Measurements from ENCODE around the gene SLC9B2.

Gene SLC9B2, protein sequence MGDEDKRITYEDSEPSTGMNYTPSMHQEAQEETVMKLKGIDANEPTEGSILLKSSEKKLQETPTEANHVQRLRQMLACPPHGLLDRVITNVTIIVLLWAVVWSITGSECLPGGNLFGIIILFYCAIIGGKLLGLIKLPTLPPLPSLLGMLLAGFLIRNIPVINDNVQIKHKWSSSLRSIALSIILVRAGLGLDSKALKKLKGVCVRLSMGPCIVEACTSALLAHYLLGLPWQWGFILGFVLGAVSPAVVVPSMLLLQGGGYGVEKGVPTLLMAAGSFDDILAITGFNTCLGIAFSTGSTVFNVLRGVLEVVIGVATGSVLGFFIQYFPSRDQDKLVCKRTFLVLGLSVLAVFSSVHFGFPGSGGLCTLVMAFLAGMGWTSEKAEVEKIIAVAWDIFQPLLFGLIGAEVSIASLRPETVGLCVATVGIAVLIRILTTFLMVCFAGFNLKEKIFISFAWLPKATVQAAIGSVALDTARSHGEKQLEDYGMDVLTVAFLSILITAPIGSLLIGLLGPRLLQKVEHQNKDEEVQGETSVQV

DNA sequence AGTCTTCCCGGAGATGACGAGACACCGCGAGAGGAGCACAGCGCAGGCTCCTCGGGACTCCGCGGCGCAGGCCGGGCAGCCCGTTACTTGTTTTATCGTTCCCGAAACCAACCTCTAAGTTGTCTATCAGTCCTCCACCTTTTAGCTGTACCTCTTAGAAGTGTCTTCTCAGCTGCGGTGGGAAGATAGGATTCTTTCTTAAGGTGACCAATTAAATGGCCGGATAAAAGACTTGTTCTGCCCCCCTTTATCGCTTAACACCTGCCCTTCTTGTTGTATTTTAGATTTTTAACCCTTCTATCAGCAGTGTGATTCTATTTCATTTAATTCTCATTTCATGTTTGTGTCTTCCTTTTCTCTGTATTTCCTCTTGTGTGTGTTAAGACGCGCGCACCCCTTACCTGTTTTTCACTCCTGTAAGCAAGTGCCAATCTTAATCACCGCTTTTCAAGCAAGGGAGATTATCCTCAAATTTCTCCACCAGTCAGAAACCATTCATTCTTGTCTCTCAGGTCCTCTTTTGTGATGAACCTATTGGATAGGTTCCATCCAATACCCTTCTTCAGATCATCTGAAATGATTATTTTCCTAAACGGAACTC lies at the start of gene SLC9B2:
TSS of gene SLC9B2 (minus strand) at position 15 of the 601 bp plus-strand sequence. CDS start 9,211 bp downstream, outside the sequence.
- no peak for DNase-seq

DNA sequence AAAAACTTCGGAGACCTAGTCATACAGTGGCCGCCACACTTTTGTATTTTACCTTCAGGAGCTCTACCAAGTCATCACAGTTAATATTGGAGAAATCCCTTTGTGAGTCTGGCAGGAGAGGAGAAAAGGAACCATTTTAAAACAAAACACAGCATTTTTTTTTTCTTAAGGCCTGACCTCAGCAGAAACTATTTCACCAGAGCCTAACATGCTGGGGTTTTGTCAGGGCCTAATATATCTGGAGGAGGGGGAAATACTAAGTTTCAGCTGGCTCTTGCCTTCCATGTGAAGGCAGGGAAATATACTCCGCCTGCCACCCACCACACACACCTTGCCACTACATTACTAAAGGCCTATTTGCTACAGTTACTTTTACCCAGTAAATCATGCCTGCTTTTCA lies 49.6 kb upstream of the SLC9B2 start:
- no peak for DNase-seq

DNA sequence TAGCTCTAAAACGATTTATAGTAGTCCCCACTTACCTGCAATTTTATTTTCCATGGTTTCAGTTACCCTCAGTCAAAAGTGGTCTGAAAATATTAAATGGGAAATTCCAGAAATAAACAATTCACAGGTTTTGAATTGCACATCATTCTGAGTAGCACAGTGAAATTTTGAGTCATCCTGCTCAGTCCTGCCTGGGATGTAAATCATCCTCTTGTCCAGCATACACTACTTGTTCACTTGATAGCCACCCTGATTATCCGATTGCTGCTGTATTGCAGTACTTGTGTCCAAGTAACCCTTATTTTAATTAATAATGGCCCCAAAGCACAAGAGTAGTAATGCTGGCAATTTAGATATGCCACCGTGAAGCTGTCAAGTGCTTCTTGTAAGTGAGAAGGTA lies 46.6 kb upstream of the SLC9B2 start:
- no peak for DNase-seq

DNA sequence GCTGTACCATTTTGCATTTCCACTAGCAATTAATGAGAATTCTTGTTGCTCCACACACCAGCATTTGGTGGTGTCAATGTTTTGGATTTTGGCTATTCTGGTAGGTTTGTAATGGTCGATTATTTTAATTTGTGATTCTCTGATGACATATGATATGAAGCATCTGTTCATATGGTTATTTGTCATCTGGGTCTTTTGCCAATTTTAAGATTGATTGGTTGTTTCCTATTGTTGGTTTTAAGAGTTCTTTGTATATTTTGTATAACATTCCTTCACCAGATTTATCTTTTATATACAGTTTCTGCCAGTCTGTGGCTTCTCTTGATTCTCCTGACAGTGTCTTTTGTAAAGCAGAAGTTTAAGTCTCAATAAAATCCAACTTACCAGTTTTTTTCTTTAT lies 41.6 kb upstream of the SLC9B2 start:
- no peak for DNase-seq

DNA sequence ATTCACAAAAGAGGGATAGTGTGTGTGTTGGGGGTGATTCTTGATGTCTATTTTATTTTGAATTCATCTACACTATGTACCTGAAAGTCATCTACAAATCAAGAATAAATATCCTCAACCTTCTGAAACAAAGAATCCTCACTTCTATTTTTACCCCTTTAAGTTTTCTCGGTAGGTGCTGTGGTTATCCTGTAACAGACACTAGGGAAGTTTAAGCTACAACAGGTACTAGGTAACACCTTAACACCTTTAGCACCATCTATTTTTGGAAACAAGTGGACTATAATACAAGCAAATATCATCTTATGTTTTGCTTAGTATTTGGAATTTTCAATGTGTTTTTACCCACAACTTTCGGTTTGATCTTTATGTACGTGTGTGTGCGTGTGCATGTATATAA lies 35.0 kb upstream of the SLC9B2 start:
- DNase-seq: no peak

DNA sequence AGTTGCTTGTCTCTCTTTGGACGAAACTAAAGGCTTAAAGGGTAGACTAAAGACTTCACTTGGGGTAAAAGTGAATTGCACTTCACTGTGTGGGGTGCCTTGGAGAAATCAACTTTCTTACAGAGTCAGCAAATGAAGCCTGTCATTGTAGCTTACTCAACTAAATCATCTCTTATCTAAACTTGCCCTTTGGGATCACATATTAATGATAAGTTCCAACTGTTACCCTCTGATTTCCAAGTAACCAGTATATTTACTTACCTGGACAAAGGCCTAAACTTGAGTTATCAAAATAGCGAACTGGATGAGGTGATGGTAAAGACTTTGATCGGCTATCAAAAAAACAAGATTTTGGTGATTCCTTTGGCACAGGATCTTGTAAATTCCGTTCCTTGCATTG lies 32.0 kb upstream of the SLC9B2 start:
- no peak for DNase-seq

DNA sequence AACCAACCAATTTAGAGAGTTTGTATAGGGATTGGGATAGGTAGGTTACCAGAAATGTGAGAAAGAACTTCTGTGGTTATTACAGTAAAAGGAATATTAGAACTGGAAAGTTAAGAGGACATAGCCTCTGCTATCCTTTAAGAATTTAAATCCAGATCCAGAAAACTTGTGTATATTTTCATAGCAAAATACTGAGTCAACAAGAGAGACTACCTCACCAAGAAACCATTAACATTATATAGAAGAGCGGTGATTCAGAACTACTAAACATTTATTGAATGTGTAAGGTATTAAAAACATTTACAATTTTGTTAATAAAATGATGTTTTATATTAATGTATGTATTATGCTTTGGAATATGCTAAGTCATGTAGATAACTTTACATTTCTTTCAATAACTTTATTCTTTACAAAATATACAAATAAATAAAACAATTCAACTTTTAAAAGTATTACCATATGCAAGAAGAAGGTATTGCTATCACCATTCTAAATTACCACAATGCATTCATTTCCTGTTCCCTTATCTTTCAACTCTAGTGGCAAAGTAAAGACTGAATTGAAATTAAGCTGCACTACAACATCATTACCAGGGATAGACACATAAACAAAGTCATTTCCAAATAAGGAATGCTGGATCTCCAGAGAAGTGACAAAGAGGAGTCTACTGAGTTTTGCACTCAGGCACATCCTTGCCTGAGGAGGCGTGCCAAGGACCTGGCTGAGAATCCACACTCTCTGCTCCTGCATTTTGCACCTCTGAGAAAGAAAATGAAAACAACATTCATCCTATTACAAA lies 29.2 kb upstream of the SLC9B2 start:
- no peak for DNase-seq

DNA sequence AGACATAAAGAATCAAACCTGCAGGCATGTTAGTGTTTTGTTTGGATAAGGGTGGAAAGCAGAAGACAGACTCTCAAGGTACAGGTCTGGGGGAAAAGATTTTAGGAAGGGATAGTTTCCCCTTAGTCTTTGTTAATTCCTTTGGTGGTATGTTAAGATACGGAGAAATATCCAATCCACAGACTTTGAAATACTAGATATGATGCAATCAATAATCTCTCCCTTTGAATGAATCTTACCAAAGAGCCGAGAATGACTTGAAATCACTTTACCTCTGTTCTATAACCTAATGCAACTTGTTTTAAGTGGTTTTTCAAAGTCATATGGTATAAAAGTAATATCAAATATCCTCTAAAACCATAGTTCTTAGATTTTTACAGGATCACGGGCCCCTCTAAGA lies 28.3 kb upstream of the SLC9B2 start:
- DNase-seq: no peak

DNA sequence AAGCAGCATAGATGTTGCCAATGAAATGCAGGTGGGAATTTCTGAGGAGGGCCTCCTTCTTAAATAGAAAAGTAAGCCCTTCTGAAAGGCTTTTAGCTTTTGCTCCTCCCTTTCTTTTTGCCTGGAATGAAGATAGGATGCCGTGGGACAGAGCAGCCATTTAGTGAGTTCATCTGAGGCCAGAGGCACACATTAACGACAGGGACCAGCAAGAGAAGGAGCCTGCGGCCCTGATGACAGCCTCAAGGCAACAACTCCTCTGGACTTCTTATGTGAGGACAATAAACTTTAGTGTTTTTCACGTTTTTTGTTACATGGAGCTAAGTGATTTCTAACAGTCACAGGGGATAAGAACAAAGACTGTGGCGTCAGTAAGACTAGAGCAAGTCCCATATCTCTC lies 24.1 kb upstream of the SLC9B2 start:
- no peak for DNase-seq

DNA sequence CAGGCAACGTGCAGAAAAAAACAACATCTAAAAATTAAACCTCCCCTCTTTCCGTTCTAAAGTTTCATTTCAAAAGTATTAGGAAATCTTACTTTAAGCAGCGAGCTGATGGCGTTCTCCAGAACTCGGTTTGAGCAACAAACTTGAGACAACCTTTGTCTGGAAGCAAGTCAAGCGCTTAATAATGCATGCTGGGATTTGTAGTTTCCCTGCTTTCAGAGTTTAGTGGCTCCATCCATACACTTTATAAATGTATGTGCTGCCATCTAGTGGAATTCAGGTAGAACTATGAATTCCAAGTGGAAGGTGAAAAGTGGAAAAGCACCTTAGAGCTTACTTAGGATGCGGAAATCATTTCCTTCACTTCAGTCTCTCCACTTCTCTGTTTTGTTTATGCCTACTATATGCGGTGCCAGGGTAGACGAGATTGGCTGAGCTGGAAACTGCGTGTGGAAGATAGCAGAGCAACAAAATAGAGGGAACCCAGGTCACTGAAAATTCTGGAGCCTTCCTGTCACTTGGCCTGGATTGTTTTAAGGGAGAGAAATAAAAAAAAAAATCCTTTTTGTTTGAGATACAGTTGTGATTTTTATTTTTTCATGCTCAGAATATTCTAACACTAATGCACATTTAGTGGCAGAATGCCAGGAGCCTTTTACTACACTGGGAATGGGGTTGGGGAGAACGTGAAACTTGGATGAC lies 23.3 kb upstream of the SLC9B2 start, which contains the start of gene BDH2:
TSS of gene BDH2 (minus strand) at position 144 of the 702 bp plus-strand sequence. CDS start 3,580 bp downstream, outside the sequence.
- peak; percentile 90 for DNase-seq

DNA sequence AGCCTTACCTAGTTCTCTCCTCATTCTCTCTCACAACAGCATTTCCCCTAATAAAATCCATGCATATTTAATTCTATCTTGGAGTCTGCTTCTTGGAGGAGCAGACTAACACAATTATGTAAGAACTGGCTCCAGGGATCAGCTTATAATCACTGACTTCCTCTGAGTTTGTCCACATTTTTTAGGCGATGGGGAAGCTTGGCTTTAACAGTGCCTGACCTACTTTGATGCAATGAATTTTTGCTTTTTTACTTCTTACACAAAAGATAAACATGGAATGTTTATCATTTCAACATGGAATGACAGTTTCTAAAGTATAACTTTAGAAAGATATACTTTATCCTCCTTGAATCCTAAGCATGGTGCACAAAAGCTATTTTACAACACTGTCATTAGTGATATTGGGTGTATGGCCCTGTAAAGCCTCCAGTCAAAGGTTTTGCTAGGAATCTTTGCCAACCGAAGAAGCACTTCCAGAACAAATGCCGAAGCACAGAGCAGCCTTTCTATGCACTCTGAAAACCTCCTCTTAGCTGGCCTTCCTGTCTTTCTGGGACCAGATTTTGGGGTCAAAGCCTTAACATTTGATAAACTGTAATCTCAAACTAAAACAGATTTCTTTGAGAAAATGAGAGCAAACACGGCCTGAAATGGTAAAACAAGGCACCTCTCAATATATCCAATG lies 22.3 kb upstream of the SLC9B2 start:
- no peak for DNase-seq

DNA sequence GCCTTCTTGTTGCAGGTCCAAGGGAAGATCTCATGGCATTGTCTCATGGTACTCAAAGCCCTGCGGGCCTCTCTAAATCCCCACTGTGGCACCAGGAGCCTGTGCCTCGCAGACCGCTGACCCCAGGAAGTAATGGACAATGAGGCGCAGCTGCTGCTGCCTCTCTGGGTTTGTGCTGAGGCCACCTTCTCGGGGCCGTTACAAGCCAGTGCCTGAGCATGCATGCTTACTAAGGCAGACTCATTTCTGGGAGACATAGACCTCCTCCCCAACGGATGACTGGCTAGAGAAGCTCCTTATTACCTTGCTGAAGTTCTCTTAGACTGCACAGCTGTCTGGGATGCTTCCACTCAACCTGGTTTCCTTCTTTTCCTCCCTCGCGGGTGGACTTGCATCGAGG lies 21.8 kb upstream of the SLC9B2 start:
- no peak for DNase-seq

DNA sequence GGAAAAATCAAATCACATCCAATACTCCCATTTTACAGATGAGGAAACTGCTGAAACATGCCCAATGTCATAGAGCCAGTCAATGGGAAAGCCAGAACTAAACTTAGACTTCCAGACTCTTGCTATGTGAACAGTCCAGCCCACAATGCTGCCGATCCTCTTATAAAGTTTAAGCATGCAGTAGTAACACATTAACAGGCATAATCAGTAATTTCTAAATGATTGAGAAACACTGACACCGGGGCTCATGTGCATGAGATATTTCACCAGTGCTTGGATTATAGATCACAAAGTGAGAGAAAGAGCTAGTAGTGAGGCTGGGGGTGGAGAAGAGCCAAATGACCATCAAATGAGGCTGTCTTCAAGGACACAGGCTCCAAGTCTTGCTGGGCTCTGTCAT lies 20.6 kb upstream of the SLC9B2 start:
- DNase-seq: no peak

DNA sequence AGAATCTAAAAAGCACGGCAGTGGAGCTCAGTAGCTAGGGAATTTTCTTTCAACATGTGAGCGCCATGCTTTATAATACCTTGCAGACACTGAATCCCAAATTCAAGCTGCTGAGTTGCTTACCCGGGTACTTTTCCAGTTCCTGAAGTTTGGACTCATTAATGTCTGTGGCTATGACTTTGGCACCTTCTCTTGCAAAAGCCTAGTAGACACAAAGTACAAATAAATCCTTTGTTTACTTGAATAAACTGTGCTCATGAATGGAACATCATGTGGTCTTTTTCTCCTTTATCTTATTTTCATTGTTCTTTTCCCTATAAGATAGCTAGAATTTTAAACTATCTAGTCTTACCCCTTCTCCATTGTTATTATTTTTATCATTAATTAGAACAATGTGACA lies 18.5 kb upstream of the SLC9B2 start:
- DNase-seq: no peak

DNA sequence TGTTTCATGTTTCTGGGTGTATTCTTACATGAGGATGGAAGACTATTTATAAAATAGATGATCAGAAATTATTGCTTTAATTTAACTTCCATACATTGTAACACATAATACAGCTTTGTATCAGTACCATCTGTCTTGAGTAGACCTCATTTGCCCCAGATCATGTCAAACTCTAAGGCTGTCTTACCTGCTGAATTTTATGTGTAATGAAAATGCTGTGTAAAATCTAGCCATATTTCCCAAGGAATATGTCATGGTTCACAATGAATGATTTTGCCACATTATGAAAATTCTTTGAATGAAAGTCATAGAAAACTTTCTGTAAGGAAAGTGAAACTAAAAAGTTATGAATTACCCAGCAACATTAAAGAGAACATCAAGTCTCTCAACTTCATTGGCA lies 15.7 kb upstream of the SLC9B2 start:
- no peak for DNase-seq

DNA sequence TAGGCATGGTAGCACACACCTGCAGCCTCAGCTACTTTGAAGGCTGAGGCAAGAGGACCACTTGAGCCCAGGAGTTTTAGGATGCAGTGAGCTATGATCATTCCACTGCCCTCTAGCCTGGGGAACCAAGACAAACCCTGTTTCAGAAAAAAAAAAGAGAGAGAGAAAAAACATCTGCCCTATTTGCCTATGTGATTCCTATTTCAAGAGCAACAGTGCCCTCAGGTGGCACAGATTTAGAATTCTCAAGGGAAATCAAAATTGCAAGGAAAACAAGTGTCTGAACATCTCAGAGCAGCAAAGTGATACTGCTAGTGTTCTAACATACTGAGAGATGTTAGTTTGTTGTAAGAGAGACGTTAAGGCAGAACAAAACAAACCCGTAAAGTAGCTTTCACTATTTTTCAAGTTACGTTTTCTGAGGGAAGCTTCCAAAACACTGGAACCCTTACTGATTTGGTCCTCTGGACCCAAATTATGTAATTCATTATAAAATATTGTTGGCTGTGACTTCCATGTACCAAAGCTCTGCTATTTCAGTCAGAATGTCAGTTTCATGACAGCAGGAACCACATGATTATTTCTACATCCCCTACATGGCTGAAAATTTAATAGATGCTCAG lies 15.2 kb upstream of the SLC9B2 start:
- DNase-seq: peak; percentile 79

DNA sequence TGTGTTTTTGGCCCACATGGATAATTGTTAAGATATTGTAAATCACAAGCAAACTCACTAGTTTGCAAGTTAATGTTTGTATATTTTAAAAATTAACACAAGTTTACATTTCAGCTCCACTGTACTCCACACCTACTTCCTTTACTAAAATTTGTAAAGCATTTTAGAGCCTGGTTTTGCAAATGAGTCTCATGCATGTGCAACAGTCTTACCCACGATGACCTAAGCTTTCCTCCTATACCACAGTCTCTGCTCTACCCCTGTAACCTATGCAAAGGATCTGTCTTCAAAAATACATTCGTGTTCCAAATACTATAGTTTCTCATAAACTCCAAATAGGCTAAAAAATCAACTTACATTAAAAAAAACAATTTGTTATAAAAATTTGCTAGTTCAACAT lies 12.9 kb upstream of the SLC9B2 start:
- no peak for DNase-seq

DNA sequence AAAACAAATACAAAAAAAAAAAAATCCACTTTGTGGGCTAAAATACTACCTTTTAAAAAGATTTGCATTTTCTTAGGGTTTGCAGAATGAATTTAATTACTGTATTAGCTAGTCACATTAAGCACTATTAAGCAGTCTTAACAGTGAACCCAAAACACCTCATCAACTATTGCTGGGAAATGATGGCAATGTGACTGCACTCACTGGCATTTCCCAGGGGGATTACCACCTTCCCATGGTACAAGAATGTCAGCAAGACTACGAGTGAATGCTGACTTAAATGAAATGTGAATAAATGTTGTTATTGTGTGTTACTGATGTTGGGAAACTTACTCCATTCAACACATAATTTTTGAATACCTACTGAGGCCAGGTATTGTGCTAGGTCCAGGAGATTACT lies 10.0 kb upstream of the SLC9B2 start:
- no peak for DNase-seq

DNA sequence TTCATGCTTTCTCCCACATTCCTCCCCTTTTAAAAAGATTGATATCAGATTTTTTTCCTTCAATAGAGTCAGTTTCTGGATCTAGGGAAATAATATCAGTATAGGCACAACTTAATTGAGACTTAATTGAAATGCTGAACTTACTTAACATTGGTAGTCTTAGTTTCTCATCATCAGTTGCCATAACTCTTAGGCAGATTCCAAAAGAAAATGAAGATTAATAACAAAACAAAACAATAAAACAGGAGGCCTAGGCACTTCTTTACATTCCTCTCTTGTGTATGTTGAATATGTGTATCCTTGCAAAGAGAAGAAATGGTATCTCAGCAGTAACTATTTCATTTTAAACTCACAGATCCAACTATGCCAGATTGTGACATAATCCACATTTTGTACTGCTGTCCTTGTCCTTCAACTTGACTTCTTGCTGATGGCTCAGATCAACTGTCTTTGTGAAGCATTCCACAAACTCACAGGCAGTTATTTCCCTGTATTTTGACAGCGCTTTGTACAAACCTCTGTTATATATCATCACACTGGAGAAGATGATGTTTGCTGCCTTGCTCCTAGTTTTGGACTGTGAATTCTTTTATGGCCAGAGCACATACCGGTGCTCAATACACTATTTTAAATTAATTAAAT lies 9.1 kb upstream of the SLC9B2 start:
- DNase-seq: no peak

DNA sequence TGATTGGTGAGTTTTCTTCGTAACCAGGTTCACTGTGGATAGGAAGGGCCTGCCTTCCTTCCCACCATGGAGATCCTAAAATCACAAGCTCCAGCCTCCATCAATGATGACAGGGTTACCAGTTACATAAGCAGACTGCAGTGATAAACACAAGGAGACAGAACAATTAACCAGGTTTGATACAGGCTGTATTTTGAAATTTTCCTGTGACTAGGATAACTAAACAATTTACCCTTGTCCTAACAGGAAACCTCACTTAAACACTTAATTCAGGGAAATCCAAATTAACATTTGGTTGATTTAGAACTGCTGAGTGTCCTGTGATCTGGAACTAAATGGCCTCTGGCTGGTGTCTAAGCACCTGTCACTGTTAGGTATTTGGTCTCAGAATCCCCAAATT lies 3.1 kb upstream of the SLC9B2 start:
- no peak for DNase-seq

All from CD4-positive, alpha-beta T cell treated with Interleukin-21 for 1 hour (primary cell).